GM15510 (cell line): ENCODE data around the gene KLRF2.

Experiments used
- POLR2A ChIP-seq: IDR thresholded peaks from 3 replicates; pipeline ENCODE4 v1.6.1; 2011; ENCODE audit warnings: borderline replicate concordance; ENCODE audit not compliant: insufficient read length; ENCODE audit errors: extremely low read depth

KLRF2 gene

DNA sequence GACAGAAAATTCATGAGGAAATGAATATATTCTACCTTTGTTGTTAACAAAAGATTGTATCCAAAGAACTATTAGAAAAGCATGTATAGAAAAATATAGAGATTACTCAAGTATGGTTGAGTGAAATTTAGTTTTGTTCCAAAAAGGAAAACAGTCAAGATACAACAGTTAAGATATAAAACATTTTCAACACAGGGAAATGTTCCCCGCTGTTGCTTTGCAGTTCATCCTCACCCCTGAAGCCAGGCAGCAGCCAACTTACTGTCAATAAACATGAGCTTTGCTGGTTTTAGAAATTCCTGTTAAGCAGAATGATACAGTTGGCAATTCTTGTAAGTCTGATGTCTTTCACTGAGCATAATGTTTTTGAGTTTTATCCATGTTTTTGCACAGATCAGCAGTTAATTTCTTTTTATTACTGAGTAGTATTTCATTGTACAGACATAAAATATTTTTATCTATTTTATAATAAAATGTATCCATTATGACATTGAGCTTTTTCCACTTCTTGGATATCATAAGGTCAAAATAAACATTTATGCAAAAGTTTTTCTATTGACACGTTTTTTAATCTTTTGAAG is 10.9 kb upstream of the KLRF2 start:
- no peak for TF ChIP-seq POLR2A

- TF ChIP-seq POLR2A: no peak
These were observed 9.1 kb upstream of the KLRF2 start for GRCh38 chr12:9872162-9872561.

DNA sequence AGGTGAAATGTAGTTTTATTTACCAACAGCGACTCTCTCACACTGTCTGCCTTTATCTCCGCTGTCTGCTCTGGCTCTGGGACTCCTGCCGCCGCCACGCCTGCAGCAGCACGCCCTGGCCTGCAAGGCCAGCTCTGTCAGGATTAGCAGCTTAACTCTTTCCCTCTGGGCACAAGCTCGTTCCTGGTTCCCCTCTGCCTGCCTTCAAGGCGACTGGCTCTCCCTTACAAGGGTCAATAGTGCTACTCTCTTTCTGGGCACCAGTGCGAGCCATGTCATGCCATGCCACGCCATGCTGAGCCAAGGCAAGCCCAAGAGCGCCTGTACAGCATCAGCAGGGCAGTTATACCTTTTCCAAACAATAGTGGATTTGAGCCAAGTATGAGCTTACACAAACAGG is 8.5 kb upstream of the KLRF2 start:
- no peak for TF ChIP-seq POLR2A

- TF ChIP-seq POLR2A: no peak
These were observed 684 bp upstream of the KLRF2 start for GRCh38 chr12:9880532-9881078.

- no peak for TF ChIP-seq POLR2A
These were observed 699 bp downstream of the KLRF2 start for GRCh38 chr12:9881988-9882387.

GRCh38 chr12:9883175-9883574 is 1.9 kb downstream of the KLRF2 start:
- TF ChIP-seq POLR2A: no peak

DNA sequence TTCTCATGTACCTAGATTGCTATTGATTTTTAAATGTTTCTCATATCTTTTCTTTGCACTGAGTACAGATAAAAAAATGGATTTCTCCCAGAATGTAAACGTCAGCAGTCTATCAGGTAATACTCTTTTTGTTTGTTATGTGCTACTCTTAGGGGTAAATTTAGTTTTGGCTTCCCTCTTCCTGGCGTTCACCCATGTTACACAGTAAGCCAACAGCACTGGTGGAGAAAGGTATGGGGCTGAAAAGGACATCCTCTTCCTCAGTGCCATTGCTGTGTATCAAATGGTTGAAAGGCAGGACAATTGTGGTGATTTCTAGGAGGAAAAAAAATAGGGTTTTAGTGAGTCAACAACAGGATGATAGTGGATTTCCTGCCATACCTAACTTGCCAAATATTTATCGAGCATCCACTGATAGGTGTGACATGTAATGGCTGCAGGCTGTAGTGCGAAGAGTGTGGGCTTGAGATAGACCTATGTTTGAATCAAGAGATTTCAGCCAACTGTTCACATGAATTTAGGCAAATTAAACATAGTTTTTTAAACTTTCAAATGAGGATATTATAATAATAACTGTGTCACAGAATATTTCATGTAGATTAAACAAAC is 7.5 kb downstream of the KLRF2 start:
- TF ChIP-seq POLR2A: no peak

- TF ChIP-seq POLR2A: no peak
These were observed 14.1 kb downstream of the KLRF2 start for GRCh38 chr12:9895215-9895971.

DNA sequence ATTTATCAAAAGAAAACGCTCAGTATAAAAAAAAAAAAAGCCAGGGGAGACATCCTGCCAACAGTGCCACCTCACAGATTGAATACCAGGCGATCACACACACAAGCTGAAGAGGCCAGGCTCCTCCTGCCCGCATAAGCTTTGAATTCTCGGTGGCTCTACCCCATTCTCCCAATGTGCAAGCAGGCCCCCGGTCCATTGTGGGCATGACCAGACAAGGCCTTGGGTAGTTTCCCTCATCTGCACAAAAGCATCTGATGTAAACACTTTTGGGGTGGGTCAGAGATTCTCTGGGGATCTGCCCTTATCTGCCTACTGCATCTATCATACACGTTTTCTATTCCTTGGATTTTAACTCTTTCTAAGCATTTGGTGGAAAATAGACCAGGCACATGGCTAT is 16.2 kb downstream of the KLRF2 start:
- TF ChIP-seq POLR2A: no peak

DNA sequence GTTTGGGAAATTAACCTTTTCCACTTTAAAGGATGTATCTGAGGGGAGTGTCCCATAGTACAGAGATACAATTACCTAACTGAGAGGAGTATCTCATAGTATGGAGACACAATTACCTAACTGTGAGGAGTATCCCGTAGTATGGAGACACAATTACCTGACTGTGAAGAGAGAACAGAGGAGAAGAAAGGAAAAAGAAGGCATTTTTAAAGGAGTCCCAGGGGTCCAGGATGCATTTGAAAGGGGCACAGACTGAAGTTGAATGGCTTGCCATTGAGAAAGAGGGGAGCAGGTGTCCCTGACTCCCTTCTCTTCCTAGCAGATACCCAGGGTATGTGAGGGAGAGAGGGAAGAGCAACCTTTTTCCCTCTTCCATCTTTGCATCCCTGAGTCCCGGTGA is 17.9 kb downstream of the KLRF2 start:
- TF ChIP-seq POLR2A: no peak

GRCh38 chr12:9900930-9901329 is 19.6 kb downstream of the KLRF2 start:
- TF ChIP-seq POLR2A: no peak

DNA sequence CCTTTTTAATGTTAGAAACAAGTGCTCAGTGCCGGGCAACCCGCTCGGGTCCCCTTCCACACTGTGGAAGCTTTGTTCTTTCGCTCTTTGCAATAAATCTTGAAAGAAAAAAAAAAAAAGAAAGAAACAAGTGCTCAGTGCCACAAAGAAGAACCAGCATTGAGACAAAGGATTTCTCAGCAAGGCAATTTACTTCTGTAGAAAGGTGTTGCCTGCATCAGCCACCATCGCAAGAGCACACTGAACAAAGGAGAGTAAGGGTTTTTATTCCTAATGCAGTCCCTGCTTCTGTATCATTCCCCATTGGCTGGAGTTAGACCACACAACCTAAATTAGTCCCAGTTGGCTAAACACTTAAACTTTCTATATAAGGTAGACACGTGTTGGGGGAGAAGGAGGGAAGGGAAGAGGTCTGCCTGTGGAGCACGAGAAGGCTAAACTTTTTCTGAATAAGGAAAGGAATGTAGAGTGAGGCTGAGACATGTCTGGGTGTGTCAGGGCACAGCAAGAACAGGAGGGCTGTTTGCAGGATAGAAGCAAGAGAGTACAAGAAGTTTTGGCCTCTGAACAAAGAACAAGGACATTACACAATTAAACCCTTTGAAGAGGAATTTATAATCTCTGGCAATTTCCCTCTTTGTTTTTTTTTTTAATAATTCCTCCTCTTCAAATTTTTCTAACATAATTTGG is 21.4 kb downstream of the KLRF2 start:
- TF ChIP-seq POLR2A: no peak

- TF ChIP-seq POLR2A: no peak
These were observed 25.6 kb downstream of the KLRF2 start for GRCh38 chr12:9906873-9907272.

GRCh38 chr12:9907769-9908168 is 26.5 kb downstream of the KLRF2 start:
- no peak for TF ChIP-seq POLR2A

GRCh38 chr12:9908350-9908749 is 27.1 kb downstream of the KLRF2 start:
- no peak for TF ChIP-seq POLR2A

GRCh38 chr12:9909724-9910123 is 28.4 kb downstream of the KLRF2 start:
- TF ChIP-seq POLR2A: no peak

- TF ChIP-seq POLR2A: no peak
These were observed 29.6 kb downstream of the KLRF2 start for GRCh38 chr12:9910716-9911421.
